H9 (cell line): ENCODE data around the gene CDH8. TPM values are rescaled to one million over a fixed set of nuclear protein-coding genes. Genes with fewer than 3 reads are reported as not detected.

ENCODE experiments used
- DNase-seq: peaks from one replicate; pipeline ENCODE4 v3.0.0-alpha.2; 2017
- H2AFZ ChIP-seq: one replicate; pipeline ENCODE4 v1.6.1; 2013; ENCODE audit warnings: mild to moderate bottlenecking, low read length, control low read depth, moderate library complexity
- H2AK5ac ChIP-seq: 2 replicates; pipeline ENCODE4 v1.6.1; 2013; ENCODE audit warnings: low read length, control low read depth, mixed read lengths; ENCODE audit not compliant: insufficient read length
- H2BK120ac ChIP-seq: one replicate; pipeline ENCODE4 v1.6.1; 2013; ENCODE audit warnings: low read depth, mild to moderate bottlenecking, low read length, control low read depth, inconsistent platforms; ENCODE audit not compliant: poor library complexity, severe bottlenecking
- H2BK12ac ChIP-seq: 2 replicates; pipeline ENCODE4 v1.6.1; 2013; ENCODE audit warnings: low read length, control low read depth, mixed read lengths, low read depth; ENCODE audit not compliant: insufficient read length
- H2BK15ac ChIP-seq: 2 replicates; pipeline ENCODE4 v1.6.1; 2013; ENCODE audit warnings: low read depth, low read length, control low read depth
- H2BK20ac ChIP-seq: one replicate; pipeline ENCODE4 v1.6.1; 2013; ENCODE audit warnings: low read depth, mild to moderate bottlenecking, low read length, control low read depth, inconsistent platforms; ENCODE audit not compliant: poor library complexity, severe bottlenecking
- H2BK5ac ChIP-seq: 2 replicates; pipeline ENCODE4 v1.6.1; 2013; ENCODE audit warnings: low read length, control low read depth, mixed read lengths; ENCODE audit not compliant: insufficient read length
- H3K14ac ChIP-seq: 2 replicates; pipeline ENCODE4 v1.6.1; 2013; ENCODE audit warnings: low read length, control low read depth; ENCODE audit not compliant: insufficient read depth
- H3K18ac ChIP-seq: 2 replicates; pipeline ENCODE4 v1.6.1; 2013; ENCODE audit warnings: low read depth, mild to moderate bottlenecking, mixed read lengths, low read length, control low read depth; ENCODE audit not compliant: insufficient read length
- H3K23ac ChIP-seq: 2 replicates; pipeline ENCODE4 v1.6.1; 2013; ENCODE audit warnings: low read length, control low read depth, mixed read lengths, low read depth; ENCODE audit not compliant: insufficient read length
- H3K23me2 ChIP-seq: 2 replicates; pipeline ENCODE4 v1.6.1; 2013; ENCODE audit warnings: low read depth, mild to moderate bottlenecking, mixed read lengths, low read length, control low read depth; ENCODE audit not compliant: insufficient read length, poor library complexity, severe bottlenecking
- H3K27ac ChIP-seq: 2 replicates; pipeline ENCODE4 v1.5.1; 2013; ENCODE audit warnings: low read length, control low read depth, mixed read lengths, low read depth; ENCODE audit not compliant: insufficient read length
- H3K27me3 ChIP-seq: 2 replicates; pipeline ENCODE4 v1.6.1; 2013; ENCODE audit warnings: low read length, control low read depth, inconsistent platforms; ENCODE audit not compliant: insufficient read depth
- H3K4ac ChIP-seq: 2 replicates; pipeline ENCODE4 v1.6.1; 2013; ENCODE audit warnings: low read depth, mild to moderate bottlenecking, control low read depth, inconsistent platforms, low read length, moderate library complexity
- H3K4me1 ChIP-seq: 2 replicates; pipeline ENCODE4 v1.6.1; 2013; ENCODE audit warnings: low read length, control low read depth, inconsistent platforms; ENCODE audit not compliant: insufficient read depth
- H3K4me2 ChIP-seq: 2 replicates; pipeline ENCODE4 v1.6.1; 2013; ENCODE audit warnings: low read length, control low read depth, mixed read lengths; ENCODE audit not compliant: insufficient read length, insufficient read depth
- H3K56ac ChIP-seq: 2 replicates; pipeline ENCODE4 v1.6.1; 2013; ENCODE audit warnings: low read depth, mild to moderate bottlenecking, mixed read lengths, low read length, control low read depth; ENCODE audit not compliant: insufficient read length
- H3K79me1 ChIP-seq: 2 replicates; pipeline ENCODE4 v1.6.1; 2013; ENCODE audit warnings: low read depth, mild to moderate bottlenecking, moderate library complexity, low read length, control low read depth, inconsistent platforms; ENCODE audit not compliant: insufficient read depth, poor library complexity, severe bottlenecking
- H3K79me2 ChIP-seq: 2 replicates; pipeline ENCODE4 v1.6.1; 2013; ENCODE audit warnings: low read length, control low read depth, inconsistent platforms; ENCODE audit not compliant: insufficient read depth
- H3K9ac ChIP-seq: 2 replicates; pipeline ENCODE4 v1.6.1; 2013; ENCODE audit warnings: low read length, control low read depth, mixed read lengths; ENCODE audit not compliant: insufficient read length; ENCODE audit errors: extremely low read depth
- H3K9me3 ChIP-seq: one replicate; pipeline ENCODE4 v1.6.1; 2013; ENCODE audit warnings: low read depth, low read length, inconsistent platforms; ENCODE audit not compliant: control insufficient read depth
- H3T11ph ChIP-seq: one replicate; pipeline ENCODE4 v1.6.1; 2013; ENCODE audit warnings: mild to moderate bottlenecking, low read length, control low read depth, inconsistent platforms
- H4K20me1 ChIP-seq: one replicate; pipeline ENCODE4 v1.6.1; 2013; ENCODE audit not compliant: control insufficient read depth, insufficient read length, insufficient read depth
- H4K5ac ChIP-seq: 2 replicates; pipeline ENCODE4 v1.6.1; 2013; ENCODE audit warnings: low read depth, mild to moderate bottlenecking, mixed read lengths, low read length, control low read depth; ENCODE audit not compliant: insufficient read length
- H4K8ac ChIP-seq: replicated peaks from 2 replicates; pipeline ENCODE4 v1.6.1; 2013; ENCODE audit warnings: low read length, control low read depth, mixed read lengths, low read depth; ENCODE audit not compliant: insufficient read length
- H4K91ac ChIP-seq: 2 replicates; pipeline ENCODE4 v1.6.1; 2013; ENCODE audit warnings: low read depth, mild to moderate bottlenecking, moderate library complexity, mixed read lengths, low read length, control low read depth; ENCODE audit not compliant: insufficient read length
- H3K27ac Mint-ChIP-seq, 3 experiments: 2 replicates in 2 of 3; 3 replicates in 1 of 3; pipeline ENCODE4 v1.8.0; 2020 to 2021; ENCODE audit warnings: mixed read lengths in 3 of 3, mild to moderate bottlenecking in 1 of 3, moderate library complexity in 1 of 3
- H3K27me3 Mint-ChIP-seq: 2 replicates; pipeline ENCODE4 v1.8.0; 2021; ENCODE audit warnings: low read depth, mild to moderate bottlenecking, moderate library complexity, mixed read lengths
- H3K36me3 Mint-ChIP-seq, 3 experiments: 2 replicates in 2 of 3; 3 replicates in 1 of 3; pipeline ENCODE4 v1.8.0; 2020 to 2021; ENCODE audit warnings: low read depth in 3 of 3, mixed read lengths in 3 of 3; ENCODE audit not compliant: insufficient read depth in 1 of 3
- H3K4me1 Mint-ChIP-seq, 2 experiments: 2 replicates each; pipeline ENCODE4 v1.8.0; 2020; ENCODE audit warnings: mixed read lengths in 2 of 2
- H3K4me3 Mint-ChIP-seq, 2 experiments: 2 replicates in 1 of 2; 3 replicates in 1 of 2; pipeline ENCODE4 v1.8.0; 2020 to 2021; ENCODE audit warnings: mild to moderate bottlenecking in 2 of 2, mixed read lengths in 2 of 2, moderate library complexity in 1 of 2
- H3K9me3 Mint-ChIP-seq, 2 experiments: 2 replicates in 1 of 2; 3 replicates in 1 of 2; pipeline ENCODE4 v1.8.0; 2020; ENCODE audit warnings: mild to moderate bottlenecking in 2 of 2, mixed read lengths in 2 of 2, moderate library complexity in 1 of 2
- WGBS: extraction: QIAGEN DNeasy Blood & Tissue Kit; methylation state at CpG from one replicate; pipeline ENCODE4 v1.1.7; 2013; ENCODE audit warnings: missing lambda C conversion rate, low lambda C conversion rate, mixed read lengths; ENCODE audit not compliant: insufficient read length; ENCODE audit errors: extremely low coverage; 5-methylcytosine and 5-hydroxymethylcytosine counted together
- total RNA-seq: library from RNA; stranded (reverse); gene quantifications from 2 replicates; pipeline ENCODE4 v1.2.1, GENCODE V29; 2021
- TF ChIP-seq, protein P1 (sequence below): fragments of 200-600 bp; sonication (generic); conservative IDR thresholded peaks from 3 replicates; pipeline ENCODE4 v1.8.0; 2021; ENCODE audit warnings: antibody characterized with exemption, mild to moderate bottlenecking

The CDH8 gene
- total RNA-seq, 1 experiment from 2014 or later = 12.0 TPM

- H3K9ac ChIP-seq = no peak overlapping the region
- H2AK5ac ChIP-seq = no peak overlapping the region
- no peaks in the 10 kb centered on the region for H3K23me2 ChIP-seq
- TF ChIP-seq, protein P1, sequence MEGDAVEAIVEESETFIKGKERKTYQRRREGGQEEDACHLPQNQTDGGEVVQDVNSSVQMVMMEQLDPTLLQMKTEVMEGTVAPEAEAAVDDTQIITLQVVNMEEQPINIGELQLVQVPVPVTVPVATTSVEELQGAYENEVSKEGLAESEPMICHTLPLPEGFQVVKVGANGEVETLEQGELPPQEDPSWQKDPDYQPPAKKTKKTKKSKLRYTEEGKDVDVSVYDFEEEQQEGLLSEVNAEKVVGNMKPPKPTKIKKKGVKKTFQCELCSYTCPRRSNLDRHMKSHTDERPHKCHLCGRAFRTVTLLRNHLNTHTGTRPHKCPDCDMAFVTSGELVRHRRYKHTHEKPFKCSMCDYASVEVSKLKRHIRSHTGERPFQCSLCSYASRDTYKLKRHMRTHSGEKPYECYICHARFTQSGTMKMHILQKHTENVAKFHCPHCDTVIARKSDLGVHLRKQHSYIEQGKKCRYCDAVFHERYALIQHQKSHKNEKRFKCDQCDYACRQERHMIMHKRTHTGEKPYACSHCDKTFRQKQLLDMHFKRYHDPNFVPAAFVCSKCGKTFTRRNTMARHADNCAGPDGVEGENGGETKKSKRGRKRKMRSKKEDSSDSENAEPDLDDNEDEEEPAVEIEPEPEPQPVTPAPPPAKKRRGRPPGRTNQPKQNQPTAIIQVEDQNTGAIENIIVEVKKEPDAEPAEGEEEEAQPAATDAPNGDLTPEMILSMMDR = no peak
- no peak overlapping the region for H3K4me3 Mint-ChIP-seq
- no peak overlapping the region for H3K27ac ChIP-seq
- peaks cover 11 to 14% of the 10 kb centered on the region in 2 experiments; a peak in 4 of 5 replicates for H3K9me3 Mint-ChIP-seq
- H3T11ph ChIP-seq = no peak overlapping the region
- no peaks in the 10 kb centered on the region for H3K79me2 ChIP-seq
- H4K5ac ChIP-seq = no peak overlapping the region
- H3K27me3 Mint-ChIP-seq = no peaks in the 10 kb centered on the region
- no peak overlapping the region for H2BK12ac ChIP-seq
- no peaks in the 10 kb centered on the region for H3K79me1 ChIP-seq
- peaks cover 1 to 16% (median 14%) of the 10 kb centered on the region in 3 experiments; a peak in 5 of 7 replicates for H3K36me3 Mint-ChIP-seq
- no peaks in the 10 kb centered on the region for H3K27me3 ChIP-seq
- H2BK20ac ChIP-seq = no peak overlapping the region
- H2BK15ac ChIP-seq = no peak overlapping the region
- no peak overlapping the region for H3K4ac ChIP-seq
- H3K14ac ChIP-seq = no peak overlapping the region
- no peaks in the 10 kb centered on the region for H3K4me1 ChIP-seq
- H4K91ac ChIP-seq = no peak overlapping the region
- H3K4me1 Mint-ChIP-seq = no peaks in the 10 kb centered on the region; a peak in 1 of 4 replicates
- H2BK5ac ChIP-seq = no peak overlapping the region
- DNase-seq = no peak
- H3K4me2 ChIP-seq = no peak overlapping the region
- H3K23ac ChIP-seq = no peak overlapping the region
- H4K8ac ChIP-seq = no peak overlapping the region
- no peak overlapping the region for H3K27ac Mint-ChIP-seq
- no peaks in the 10 kb centered on the region for H4K20me1 ChIP-seq
- H3K9me3 ChIP-seq = peaks cover 5% of the 10 kb centered on the region
- H3K18ac ChIP-seq = no peak overlapping the region
- H2AFZ ChIP-seq = no peak overlapping the region
- H3K56ac ChIP-seq = no peak overlapping the region
- H2BK120ac ChIP-seq = no peak overlapping the region
- no CpG with 5 or more reads among the region's 3 CpGs for WGBS
Observed at GRCh38 chr16:61909074-61909473, 127.2 kb downstream of the CDH8 start.
